ENCODE data around the gene ASCL3.

DNA sequence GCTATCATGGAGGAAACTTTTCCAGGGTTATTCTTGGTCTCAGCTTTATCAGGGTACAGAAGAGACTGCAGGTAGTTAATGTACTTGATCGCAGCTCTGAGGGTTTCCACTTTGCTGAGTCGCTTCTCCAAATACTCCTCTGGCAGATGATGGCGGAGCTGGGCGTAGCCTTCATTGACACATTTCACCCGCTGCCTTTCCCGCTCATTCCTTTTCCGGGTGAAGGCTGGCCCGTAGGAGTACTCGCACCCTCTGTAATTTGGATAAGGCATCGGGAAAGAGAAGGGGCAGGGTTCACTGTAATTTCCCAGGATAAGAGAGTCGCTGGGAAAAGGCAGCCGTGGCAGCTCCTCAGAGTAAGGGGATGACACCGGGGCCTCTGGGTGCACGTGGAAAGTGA, 5.2 kb downstream of the ASCL3 start:
- TF ChIP-seq, protein P1, sequence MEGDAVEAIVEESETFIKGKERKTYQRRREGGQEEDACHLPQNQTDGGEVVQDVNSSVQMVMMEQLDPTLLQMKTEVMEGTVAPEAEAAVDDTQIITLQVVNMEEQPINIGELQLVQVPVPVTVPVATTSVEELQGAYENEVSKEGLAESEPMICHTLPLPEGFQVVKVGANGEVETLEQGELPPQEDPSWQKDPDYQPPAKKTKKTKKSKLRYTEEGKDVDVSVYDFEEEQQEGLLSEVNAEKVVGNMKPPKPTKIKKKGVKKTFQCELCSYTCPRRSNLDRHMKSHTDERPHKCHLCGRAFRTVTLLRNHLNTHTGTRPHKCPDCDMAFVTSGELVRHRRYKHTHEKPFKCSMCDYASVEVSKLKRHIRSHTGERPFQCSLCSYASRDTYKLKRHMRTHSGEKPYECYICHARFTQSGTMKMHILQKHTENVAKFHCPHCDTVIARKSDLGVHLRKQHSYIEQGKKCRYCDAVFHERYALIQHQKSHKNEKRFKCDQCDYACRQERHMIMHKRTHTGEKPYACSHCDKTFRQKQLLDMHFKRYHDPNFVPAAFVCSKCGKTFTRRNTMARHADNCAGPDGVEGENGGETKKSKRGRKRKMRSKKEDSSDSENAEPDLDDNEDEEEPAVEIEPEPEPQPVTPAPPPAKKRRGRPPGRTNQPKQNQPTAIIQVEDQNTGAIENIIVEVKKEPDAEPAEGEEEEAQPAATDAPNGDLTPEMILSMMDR (conservative IDR thresholded peaks at IDR 0.05; ENCODE audit: low read depth, low read length), result no peak
- TF ChIP-seq EZH2 (IDR thresholded peaks at IDR 0.05; ENCODE audit: low read length, unreplicated experiment), result no peak
- no peak for TF ChIP-seq EZH2phosphoT487 (IDR thresholded peaks at IDR 0.05; ENCODE audit: borderline replicate concordance, low read length)

Measured in PC-3 (cell line).